NCI-H128 (cell line): Measurements from ENCODE around the gene DCXR.

Experiments used
- DNase-seq: peaks from one replicate; lab custom pipeline; 2025; ENCODE audit not compliant: unreplicated experiment; lab: John Stamatoyannopoulos, UW

Gene DCXR

GRCh38 chr17:82037092-82037888 is at the start of gene DCXR:
Gene DCXR (minus strand): TSS chr17:82037697. CDS start chr17:82037682, 15 bp downstream.
- peak; percentile 73 for DNase-seq

GRCh38 chr17:82085931-82086764 is 48.7 kb upstream of the DCXR start:
- DNase-seq = no peak

- DNase-seq = no peak
Observed at GRCh38 chr17:82085031-82085861, 47.7 kb upstream of the DCXR start.

GRCh38 chr17:82084373-82085030 is 47.0 kb upstream of the DCXR start:
- no peak for DNase-seq

GRCh38 chr17:82083533-82084359 is 46.2 kb upstream of the DCXR start:
- DNase-seq = no peak

GRCh38 chr17:82083009-82083408 is 45.5 kb upstream of the DCXR start:
- DNase-seq = no peak

GRCh38 chr17:82082456-82082855 is 45.0 kb upstream of the DCXR start:
- no peak for DNase-seq

- no peak for DNase-seq
Observed at GRCh38 chr17:82081966-82082365, 44.5 kb upstream of the DCXR start.

- DNase-seq = no peak
Observed at GRCh38 chr17:82081546-82081945, 44.0 kb upstream of the DCXR start.

- DNase-seq = no peak
Observed at GRCh38 chr17:82080789-82081464, 43.4 kb upstream of the DCXR start.

- no peak for DNase-seq
Observed at GRCh38 chr17:82080048-82080788, 42.7 kb upstream of the DCXR start.

GRCh38 chr17:82079001-82079677 is 41.6 kb upstream of the DCXR start:
- DNase-seq = no peak

GRCh38 chr17:82078433-82078832 is 40.9 kb upstream of the DCXR start:
- DNase-seq = no peak

GRCh38 chr17:82077617-82078358 is 40.3 kb upstream of the DCXR start:
- no peak for DNase-seq

- no peak for DNase-seq
Observed at GRCh38 chr17:82076785-82077591, 39.5 kb upstream of the DCXR start.

- DNase-seq = no peak
Observed at GRCh38 chr17:82076018-82076784, 38.7 kb upstream of the DCXR start.
